CD4-positive, alpha-beta T cell treated with Interleukin-2 at 100 ng/mL for 4 hours (primary cell): ENCODE data around the gene ANO1.

ENCODE experiments used
- DNase-seq: peaks from one replicate; pipeline ENCODE4 v3.0.0-alpha.2; 2020; ENCODE audit warnings: low spot score

The ANO1 gene

DNA sequence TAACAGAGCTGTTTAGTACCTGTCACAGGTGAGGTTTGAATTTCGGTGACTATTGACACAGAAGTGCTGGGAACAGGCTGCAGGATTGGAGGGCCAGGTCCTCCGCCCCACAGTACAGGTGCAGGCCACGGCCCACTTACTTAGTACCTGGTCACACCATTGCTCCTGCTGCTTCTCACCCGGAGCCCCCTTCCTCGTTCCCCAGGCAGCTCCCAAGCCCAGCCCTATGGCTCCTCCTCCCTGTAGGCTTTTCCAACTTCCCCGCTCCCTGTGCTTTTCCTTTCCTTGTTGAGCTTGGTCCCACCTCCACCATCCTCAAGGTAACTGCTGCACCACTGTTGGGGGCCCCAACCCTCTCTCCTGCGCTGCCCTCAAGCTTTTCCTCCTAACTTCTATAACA is 27.9 kb upstream of the ANO1 start:
- DNase-seq, result no peak

DNA sequence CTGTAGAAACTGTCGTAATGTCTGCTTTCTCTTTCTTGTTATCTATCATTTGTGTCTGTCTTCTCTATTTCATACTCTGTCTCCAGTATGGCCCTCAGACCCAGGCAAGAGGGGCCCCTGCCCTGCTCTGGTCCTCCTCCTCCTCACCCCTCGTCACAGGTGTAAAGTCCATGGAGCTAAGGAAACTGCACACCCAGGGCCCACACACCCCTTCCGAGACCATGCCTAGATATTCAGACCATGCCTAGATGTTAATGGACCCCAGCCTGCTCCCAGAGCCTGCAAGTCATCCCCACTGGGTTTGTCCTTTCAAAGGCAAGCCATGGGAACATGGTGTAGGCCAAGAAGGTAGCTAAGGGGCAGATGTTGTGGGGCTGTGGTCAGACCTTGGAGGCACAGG is 24.1 kb upstream of the ANO1 start:
- DNase-seq, result no peak

DNA sequence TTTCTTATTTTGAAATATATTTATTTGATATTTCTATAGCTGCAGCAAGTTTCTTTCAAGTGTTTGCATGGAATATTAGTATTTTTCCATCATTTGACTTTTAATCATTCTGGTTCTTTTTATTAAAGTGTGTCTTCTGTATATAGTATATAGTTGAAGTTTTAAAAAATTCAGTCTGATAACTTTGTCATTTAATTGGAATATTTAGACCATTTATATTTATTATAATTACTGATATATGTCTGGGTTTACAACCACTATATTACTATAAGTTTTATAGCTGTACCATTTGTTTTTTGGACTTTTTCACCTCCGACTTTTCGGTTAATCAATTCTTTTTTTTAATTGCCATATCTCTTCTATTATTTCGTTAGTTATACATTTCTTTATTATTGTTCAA is 22.7 kb upstream of the ANO1 start:
- no peak for DNase-seq

DNA sequence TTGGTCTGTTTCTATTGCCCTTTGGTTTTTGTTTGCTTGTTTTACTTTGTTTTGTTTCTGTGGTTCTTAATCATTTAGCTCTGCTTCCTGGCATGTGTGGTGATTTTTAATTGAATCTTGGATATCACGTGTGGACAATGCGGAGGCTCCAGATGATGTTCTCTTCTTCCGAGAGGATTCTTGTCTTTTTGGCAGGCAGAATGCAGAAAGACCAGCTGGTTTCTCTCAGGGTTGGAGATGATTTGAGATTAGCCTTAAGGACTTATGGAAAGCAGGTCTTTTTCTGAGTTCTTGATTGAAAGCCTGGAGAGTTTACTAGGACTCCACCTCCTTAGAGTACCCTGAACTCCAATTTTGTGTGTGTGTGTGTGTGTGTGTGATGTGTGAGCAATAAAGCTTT is 21.0 kb upstream of the ANO1 start:
- DNase-seq, result no peak

DNA sequence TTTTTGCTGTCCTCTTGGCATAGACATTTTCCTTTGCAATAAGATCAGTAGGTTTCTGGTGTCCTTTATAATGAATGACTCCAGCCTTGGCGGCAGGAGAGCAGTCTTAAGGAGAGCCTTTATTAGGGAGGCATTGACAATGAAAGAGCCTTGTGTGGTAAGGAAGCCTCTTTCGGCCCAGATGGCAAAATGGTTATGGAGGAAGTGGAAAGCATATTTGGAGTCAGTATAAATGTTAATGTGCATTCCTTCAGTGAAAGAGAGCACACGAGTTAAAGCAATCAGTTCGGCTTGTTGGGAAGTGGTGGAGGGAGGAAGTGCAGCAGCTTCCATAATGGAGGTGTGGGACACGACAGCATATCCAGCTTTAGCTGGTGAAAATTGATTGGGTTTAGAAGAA is 18.1 kb upstream of the ANO1 start:
- no peak for DNase-seq

DNA sequence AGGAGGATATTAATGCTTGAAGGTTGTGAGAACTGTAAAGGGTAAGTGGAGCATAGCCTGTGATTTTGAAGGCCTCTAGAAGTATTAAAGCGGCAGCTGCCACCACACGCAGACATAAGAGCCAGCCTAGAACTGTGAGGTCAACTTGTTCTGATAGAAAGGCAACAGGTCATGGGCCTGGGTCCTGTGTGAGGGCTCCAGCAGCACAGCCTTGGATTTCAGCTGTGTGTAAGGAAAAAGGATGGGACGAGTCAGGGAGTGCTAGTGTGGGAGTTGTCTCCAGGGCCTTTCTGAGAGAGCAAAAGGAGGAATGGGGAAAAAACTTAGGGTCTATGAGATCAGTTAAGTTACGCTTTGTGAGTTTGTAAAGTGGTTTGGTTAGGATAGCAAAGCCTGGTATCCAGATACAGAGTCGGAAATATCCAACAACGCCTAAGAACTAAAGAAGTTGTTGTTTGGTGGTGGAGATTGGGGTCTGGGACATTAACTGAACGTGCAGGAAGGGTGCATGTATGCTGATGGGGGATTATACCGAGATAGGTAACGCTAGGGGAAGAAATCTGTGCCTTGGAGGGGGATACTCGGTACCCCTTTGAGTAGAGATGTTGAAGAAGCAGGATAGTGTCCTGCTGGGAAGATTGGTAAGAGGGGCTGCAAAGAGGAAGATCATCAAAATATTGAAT is 17.4 kb upstream of the ANO1 start:
- DNase-seq, result no peak

DNA sequence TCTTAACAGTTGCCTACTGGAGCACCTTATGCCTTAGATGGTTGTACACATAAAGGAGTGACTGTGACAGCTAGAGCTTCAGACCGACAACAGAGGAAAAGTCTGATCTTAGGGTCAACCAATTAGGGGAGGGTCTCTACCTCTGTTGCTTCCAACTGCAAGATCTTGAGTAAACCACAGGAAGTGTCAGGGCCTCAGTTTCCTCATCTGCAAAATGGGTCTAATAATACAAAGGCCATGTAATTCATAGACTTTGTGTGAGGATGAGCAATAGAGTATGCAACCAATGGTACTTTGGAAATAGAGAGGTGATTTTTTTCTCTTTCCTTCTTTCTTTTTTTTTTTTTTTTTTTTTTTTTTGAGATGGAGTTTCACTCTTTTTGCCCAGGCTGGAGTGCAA is 16.4 kb upstream of the ANO1 start:
- no peak for DNase-seq

DNA sequence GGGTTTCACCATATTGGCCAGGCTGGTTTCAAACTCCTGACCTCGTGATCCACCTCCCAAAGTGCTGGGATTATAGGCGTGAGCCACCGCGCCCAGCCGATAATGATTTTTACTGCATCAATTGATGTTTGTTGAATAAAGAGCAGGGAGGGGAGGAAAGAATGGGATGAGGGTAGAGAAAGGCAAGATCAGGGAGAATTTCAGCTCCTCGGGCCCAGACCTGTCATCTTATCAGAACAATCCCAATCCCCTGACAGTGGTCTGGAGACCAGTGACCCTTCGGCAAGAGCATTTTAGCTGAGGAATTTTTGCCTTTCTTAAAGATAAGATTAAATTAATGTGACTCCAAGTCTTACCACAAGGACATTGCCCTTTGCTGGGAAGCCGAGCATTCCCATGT is 15.0 kb upstream of the ANO1 start:
- no peak for DNase-seq

DNA sequence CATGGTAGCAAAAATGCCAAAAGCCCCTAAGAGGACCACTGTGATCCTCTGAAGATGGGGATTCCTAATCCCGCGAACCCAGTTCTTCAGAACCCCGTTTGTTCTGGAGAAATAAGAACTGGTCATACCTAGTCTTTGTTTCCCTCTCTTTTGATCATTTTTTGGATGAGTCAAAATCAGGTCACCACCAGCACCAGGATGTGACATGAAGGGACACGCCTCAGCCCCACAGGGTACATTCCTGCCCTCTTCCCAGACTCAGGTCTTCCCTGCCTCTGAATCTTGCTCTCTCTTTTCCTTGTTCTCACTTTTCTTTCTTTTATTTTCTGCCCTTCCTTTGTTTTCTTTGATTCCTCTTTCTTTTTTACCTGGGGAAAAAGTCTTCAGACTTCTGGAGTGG is 14.6 kb upstream of the ANO1 start:
- DNase-seq, result no peak

DNA sequence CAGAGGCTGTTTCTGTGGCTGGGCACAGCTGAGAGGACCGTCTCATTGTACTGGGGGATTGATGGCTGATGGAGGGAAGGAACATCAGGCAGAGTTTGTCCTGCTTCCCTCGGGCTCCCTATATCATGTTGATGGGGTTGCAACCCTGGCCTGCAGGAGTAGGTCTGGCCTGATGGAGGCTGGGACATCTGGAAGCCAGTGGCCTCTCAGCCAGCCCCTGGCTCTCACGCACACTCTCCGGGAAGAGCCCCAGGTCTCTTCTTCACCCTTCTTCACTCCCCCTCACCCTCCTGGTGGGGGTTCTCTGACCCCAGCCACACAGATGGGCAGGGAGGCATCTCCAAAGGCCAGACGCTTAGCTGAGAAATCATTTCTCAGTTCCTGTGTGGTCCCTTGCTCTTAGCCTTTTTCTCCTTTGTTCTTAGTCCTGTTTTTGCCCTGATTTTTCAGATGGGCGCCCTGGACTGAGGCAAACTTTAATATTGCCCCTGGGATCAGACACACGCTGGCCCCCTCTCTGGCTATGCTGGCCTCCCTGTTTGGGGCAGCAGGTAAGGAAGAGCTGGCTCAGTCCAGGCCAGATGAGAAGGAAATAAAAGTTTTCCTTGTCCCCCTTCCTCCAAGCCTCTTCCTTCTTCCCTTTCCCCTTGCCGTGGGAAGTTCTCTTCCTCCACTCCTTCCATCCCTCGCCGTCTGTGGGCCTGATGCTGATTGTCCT is 13.9 kb upstream of the ANO1 start:
- no peak for DNase-seq

DNA sequence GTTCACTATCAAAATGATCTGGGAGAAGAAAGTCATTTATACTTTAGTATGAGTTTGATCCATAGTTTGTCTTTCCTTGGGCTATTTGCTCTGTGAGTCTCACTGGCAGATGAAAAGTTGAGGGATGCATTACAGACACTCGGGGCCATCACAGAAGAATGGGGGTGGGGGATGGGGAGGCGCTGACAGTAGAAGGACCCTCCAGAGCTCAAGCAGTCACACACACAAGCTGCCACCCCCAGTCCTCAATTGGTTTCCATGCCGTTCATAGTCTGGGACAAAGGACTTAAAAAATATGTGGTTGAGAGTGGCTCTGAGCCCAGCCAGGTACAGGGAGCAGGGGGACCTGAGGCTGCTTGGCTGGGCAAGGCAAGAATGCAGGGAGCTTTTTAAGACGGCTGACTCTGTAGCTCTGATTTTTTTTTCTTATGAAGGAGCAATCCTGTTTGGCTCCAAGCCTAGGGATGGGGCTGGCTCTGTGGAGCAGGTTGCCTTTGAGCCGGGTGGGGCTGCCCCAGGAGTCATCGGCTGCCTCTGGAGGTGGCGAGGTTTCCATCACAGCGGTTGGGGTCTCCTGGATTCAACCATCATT is 13.3 kb upstream of the ANO1 start:
- DNase-seq, result no peak

DNA sequence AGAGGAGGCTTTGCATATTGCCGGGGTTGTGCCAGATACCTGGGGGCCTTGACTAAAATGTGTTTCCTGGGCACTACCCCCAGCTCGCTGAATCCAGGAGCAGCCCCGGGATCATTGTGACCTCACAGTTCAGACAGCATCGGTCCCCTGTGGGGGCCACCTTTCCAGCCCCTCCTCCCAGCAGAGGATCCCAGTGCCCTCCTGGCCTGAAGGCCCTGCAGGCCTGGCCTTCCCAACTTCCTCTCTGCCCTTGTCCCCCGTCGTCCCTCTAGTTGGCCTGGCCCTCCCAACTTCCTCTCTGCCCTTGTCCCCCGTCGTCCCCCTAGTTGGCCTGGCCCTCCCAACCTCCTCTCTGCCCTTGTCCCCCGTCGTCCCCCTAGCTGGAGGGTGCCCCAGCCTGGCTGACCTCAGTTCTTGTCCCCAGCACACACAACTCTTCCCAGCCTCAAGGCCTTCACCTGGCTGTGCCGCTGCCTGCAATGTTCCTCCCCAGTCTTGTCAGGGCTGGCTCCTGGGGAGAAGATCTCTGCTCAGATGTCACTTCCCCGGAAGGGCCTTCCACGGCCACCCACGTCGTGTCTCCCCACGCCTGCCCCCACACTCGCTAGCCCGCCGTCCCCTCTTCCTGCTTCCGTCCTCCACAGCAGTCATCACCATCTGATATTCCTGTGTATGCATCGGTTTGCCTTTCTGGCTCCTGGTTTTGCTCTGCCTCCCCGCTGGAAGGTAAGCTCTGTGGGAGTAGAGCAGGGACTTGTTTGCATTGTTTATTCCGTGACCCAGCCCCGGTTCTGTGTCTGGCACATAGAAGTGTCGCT is 12.6 kb upstream of the ANO1 start:
- DNase-seq, result no peak

DNA sequence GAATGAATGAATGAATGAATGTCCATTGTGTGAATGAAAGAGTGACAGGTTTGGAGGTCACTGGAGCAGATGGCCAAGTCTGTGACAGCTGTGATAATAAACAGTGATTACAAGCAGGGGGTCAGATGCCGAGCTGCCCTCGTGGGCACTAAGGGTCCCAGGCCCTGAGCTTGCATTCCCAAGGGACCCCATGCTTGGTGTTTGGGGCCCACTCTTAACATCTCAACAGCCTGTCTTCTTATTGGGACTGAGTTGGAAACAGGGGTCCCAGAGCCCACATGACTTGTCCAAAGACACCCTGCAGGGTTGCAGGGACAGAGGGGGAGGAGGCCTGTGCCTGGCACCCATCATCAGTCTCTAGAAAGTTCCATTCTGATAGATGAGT is 12.0 kb upstream of the ANO1 start:
- DNase-seq, result no peak

DNA sequence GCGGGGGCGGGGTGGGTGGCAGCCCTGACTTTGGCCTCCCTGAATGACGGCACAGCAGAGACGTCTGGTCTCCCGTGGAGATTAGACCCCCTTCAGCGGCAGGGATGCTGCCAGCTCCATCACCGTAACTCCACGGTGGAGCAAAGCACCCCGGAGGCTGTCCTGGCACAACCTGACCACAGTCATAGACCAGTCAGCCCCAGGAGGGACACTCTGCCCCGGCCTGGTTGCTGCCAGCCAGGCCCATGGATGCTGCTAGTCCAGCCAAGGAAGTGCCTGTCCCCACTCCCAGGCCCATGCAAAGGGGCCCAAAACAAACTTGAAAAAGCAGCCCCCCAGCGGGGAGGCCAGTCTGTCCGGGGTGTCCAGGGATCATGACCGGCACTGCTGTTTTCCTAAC is 11.5 kb upstream of the ANO1 start:
- DNase-seq, result no peak

DNA sequence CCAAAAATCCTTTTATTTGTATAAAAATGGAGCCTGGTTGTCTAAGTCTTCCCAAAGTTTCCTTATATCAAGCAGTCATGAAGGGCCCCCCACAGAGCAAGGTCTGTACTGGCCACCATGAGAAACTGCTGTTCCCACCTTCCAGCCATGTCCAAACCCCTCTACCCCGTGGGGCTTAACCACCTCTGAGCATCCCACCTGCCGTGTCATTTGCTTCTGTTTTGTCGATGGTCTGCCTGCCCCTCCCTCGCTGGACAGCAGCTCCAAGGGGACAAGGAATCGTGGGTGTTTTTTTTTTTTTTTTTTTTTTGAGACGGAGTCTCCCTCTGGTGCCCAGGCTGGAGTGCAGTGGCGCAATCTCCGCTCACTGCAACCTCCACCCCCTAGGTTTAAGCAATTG is 11.1 kb upstream of the ANO1 start:
- no peak for DNase-seq

DNA sequence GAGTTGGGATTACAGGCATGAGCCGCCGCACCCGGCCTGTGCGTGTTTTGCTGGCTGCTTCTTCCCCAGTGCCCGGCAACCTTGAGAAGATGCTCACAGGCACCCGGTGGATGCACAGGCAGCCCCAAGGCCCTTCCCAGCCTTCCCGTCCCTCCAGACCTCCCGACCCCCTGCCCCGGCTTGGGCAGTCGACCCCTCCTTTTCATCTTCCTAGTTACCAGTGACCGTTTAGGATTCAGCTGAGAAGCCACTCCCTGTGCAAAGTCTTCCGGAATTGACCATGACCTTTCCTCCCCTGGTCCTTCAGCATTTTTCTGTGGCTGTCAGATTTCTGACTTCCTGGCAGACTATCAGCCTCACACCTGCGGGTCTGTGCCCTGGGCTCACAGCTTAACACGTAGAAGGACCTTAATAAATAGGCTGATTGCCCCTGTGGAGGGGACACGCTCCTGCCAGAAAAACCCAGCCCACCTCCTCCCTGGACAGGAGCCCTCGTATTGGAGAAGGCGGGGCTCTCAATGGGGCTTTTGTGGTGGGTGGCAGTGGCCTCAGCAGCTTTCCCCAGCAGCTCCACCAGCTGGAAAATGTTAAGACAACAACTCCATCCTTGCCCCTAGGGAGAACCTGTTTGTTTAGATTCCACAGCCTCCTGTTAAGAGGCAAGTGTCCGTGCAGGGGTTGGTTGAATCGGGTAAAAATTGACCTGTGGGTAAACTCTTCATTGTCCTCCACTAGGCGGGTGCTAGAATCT is 10.4 kb upstream of the ANO1 start:
- no peak for DNase-seq

DNA sequence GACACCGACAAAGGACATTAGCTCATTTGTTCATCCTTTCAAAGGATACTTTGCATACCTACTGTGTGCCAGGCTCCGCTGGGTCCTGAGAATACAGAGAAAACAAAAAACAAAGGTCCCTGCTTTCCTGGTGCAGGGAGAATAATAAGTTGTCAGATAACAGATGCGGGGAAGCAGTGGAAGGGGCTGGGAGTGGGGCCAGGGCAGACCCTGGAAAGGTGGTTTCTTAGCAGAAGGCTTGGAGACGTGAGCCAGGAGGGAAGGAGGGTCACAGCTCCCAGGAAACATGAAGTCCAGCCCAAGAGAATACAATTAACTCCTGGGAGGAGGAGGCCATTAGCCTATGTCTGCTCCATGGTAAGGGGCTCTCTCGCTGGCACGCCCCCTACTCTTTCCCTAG is 9.8 kb upstream of the ANO1 start:
- no peak for DNase-seq

DNA sequence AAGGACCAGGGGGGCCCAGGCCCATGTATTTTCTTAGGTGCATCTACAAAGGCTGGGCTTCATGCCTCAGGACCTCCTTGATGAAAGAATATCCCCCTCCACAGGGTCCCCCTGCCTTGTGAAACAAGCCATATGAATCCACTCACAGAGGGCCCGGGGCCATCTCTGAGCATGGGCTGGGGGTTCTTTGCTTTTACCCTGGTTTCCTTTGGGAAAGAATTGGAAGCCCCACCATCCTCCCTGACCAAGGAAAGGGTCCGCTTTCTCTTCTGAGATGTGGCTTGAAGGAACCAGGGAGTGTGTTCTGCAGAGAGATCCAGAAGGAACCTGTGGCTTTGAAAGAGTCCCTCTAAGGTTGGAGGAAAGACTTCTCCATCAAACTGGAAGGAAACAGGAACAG is 9.2 kb upstream of the ANO1 start:
- no peak for DNase-seq

DNA sequence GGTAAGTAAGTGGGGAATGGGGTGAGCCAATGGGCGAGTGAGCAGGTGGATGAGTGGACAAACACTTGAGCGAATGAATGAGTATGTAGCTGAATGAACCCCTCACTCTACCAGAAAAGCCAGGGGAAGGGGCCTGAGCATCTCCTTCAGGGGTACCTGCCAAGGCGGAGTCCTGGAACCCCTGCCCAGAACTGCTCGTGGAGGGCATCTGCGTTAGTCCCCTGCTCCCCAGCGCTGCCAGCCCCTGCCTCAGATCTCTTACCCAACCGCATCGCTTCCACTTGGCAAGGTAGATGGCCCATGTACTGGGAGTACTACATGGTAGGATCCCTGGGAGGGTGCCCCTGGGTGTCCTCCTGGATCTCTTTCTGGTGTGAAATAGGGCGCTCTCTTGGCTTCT is 7.4 kb upstream of the ANO1 start:
- DNase-seq, result no peak

DNA sequence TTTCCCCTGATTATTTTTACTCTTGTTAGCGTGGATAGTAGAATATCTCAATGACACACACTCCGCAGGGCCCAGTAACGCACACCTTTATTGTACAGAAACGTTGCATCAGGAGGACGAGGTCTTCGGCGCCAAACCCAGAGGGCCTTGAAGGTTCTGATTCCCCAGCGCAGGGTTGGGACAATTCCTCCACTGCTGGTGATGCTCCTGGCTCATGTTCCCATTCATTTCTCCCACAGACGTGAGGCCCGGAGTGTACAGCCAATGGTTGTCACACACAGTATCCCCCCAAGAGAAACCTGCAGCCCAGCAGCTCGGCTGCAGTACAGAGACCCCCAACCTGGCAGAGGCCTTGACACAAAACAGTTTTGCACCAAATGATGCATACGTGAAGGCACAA is 6.1 kb upstream of the ANO1 start:
- DNase-seq, result no peak

DNA sequence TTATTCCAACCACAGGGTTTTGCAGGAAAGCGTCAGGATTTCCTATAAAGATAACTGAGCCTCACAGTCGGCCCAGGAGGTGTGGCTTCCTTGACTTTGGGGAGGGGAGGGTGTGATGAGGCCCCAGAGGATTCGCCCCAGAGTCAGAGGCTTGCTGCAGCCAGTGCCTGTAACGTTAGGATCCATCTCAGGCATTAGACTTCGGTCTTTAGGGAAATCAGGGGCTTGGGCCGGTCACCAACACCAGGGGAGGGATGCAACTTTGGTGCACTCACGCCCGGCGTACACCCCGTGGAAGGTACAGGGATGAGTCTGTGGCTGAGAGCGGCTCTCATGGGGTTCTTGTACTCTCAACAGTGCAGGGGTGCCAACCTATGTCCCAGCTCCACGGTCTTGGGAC is 5.7 kb upstream of the ANO1 start:
- no peak for DNase-seq
